Measurements from ENCODE around the gene MCOLN3. TPM values are rescaled to one million over a fixed set of nuclear protein-coding genes. Genes with fewer than 3 reads are reported as not detected.

Gene MCOLN3
- total and polyA plus RNA-seq, 8 donors = 1.2 to 8.1 (median 1.8) TPM

DNA sequence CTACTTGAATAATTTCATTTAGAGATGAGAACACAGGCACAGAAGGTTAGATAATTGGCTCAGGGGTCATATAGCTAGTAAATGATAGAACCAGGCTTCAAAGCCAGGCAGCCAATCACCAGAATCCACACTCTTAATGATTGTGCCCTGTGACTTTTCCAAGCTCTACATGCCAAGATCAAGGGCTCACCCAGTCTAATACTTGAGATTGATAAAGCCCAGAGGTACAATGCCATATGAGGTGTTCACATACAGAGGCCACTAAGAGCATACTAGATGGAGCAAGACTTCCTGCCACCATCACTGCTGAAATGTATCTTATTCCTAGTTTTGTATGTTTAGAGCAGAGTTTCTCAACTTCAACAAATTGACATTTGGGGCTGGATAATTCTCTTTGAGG lies 40.9 kb upstream of the MCOLN3 start:
- intact Hi-C loops (cut with DNase I) = no loop called here
- TF ChIP-seq, protein P1, sequence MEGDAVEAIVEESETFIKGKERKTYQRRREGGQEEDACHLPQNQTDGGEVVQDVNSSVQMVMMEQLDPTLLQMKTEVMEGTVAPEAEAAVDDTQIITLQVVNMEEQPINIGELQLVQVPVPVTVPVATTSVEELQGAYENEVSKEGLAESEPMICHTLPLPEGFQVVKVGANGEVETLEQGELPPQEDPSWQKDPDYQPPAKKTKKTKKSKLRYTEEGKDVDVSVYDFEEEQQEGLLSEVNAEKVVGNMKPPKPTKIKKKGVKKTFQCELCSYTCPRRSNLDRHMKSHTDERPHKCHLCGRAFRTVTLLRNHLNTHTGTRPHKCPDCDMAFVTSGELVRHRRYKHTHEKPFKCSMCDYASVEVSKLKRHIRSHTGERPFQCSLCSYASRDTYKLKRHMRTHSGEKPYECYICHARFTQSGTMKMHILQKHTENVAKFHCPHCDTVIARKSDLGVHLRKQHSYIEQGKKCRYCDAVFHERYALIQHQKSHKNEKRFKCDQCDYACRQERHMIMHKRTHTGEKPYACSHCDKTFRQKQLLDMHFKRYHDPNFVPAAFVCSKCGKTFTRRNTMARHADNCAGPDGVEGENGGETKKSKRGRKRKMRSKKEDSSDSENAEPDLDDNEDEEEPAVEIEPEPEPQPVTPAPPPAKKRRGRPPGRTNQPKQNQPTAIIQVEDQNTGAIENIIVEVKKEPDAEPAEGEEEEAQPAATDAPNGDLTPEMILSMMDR (IDR thresholded peaks at IDR 0.05) = no peak
- no peaks in the 10 kb centered on the region for H3K9me3 ChIP-seq
- H3K4me1 ChIP-seq = no peaks in the 10 kb centered on the region
- H3K27ac ChIP-seq = no peak overlapping the region
- DNase-seq = no peak
- H3K4me3 ChIP-seq = no peak overlapping the region
- no peak for ATAC-seq
- no peaks in the 10 kb centered on the region for H3K36me3 ChIP-seq
- H3K27me3 ChIP-seq = no peaks in the 10 kb centered on the region

- ATAC-seq = peak; percentile 62
- Histone ChIP-seq H3K4me3 (no peak overlapping the region), H3K4me1 (no peaks in the 10 kb centered on the region), H3K27ac (no peak overlapping the region), H3K36me3 (no peaks in the 10 kb centered on the region), H3K27me3 (no peaks in the 10 kb centered on the region), H3K9me3 (no peaks in the 10 kb centered on the region)
- no peak for DNase-seq
- TF ChIP-seq, protein P1 (IDR thresholded peaks at IDR 0.05) = no peak
- intact Hi-C loops (cut with DNase I) = no loop called here
These were observed 40.1 kb upstream of the MCOLN3 start for GRCh38 chr1:85088408-85088784.

GRCh38 chr1:85087659-85088407 lies 39.5 kb upstream of the MCOLN3 start:
- DNase-seq = no peak
- Histone ChIP-seq H3K27me3 (no peaks in the 10 kb centered on the region), H3K27ac (no peak overlapping the region), H3K4me3 (no peak overlapping the region), H3K9me3 (no peaks in the 10 kb centered on the region), H3K36me3 (no peaks in the 10 kb centered on the region), H3K4me1 (no peaks in the 10 kb centered on the region)
- intact Hi-C loops (cut with DNase I) = no loop called here
- ATAC-seq = peak; percentile 66
- TF ChIP-seq, protein P1 (IDR thresholded peaks at IDR 0.05) = no peak

- no peak for ATAC-seq
- intact Hi-C loops (cut with DNase I) = no loop called here
- Histone ChIP-seq H3K27me3 (no peaks in the 10 kb centered on the region), H3K4me3 (no peak overlapping the region), H3K36me3 (no peaks in the 10 kb centered on the region), H3K27ac (no peak overlapping the region), H3K9me3 (no peaks in the 10 kb centered on the region), H3K4me1 (no peaks in the 10 kb centered on the region)
- no peak for DNase-seq
- TF ChIP-seq, protein P1 (IDR thresholded peaks at IDR 0.05) = no peak
These were observed 37.1 kb upstream of the MCOLN3 start for GRCh38 chr1:85085417-85085816.

GRCh38 chr1:85078903-85079302 lies 30.6 kb upstream of the MCOLN3 start:
- Histone ChIP-seq H3K36me3 (no peaks in the 10 kb centered on the region), H3K27ac (no peak overlapping the region), H3K9me3 (no peaks in the 10 kb centered on the region), H3K4me1 (no peaks in the 10 kb centered on the region), H3K27me3 (no peaks in the 10 kb centered on the region), H3K4me3 (no peak overlapping the region)
- ATAC-seq (peak; percentile 30), DNase-seq (peak in 1 of 4 donors; percentile 25)
- intact Hi-C loops (cut with DNase I) = loop anchor here in 1 of 2 donors (10.0 kb wide), 1 partner anchor 134 kb away; no protein-coding TSS in a partner anchor
- TF ChIP-seq, protein P1 (IDR thresholded peaks at IDR 0.05) = no peak

Data from left lung (tissue), 10 donors.